CD4-positive, alpha-beta T cell treated with Interleukin-4 for 4 hours (primary cell): Measurements from ENCODE around the gene GPER1.
"Not testable (repeated sequence)": the region's sequence is repeated elsewhere in the genome, so short reads cannot be mapped to it uniquely, and the experiment has no call there.

Source experiments
- DNase-seq: peaks from one replicate; pipeline ENCODE4 v3.0.0-alpha.2; 2020

Gene GPER1

GRCh38 chr7:1123715-1124114 is 35.8 kb downstream of the GPER1 start:
- DNase-seq = no peak

GRCh38 chr7:1124164-1124563 is 36.3 kb downstream of the GPER1 start:
- no peak for DNase-seq

GRCh38 chr7:1124816-1125602 is 37.1 kb downstream of the GPER1 start:
- DNase-seq = no peak

GRCh38 chr7:1125603-1125969 is 37.7 kb downstream of the GPER1 start:
- no peak for DNase-seq

- DNase-seq = no peak
These were observed 39.1 kb downstream of the GPER1 start for GRCh38 chr7:1127001-1127400.

- DNase-seq = no peak
These were observed 41.5 kb downstream of the GPER1 start for GRCh38 chr7:1129431-1129830.

GRCh38 chr7:1130021-1130990 is 42.4 kb downstream of the GPER1 start:
- no peak for DNase-seq

- DNase-seq = no peak
These were observed 43.8 kb downstream of the GPER1 start for GRCh38 chr7:1131471-1132265.

- no peak for DNase-seq
These were observed 47.0 kb downstream of the GPER1 start for GRCh38 chr7:1134951-1135350.

- DNase-seq = no peak
These were observed 49.1 kb downstream of the GPER1 start for GRCh38 chr7:1136841-1137516.

- no peak for DNase-seq
These were observed 49.7 kb downstream of the GPER1 start for GRCh38 chr7:1137517-1138167.

GRCh38 chr7:1140476-1141104 is 52.7 kb downstream of the GPER1 start:
- no peak for DNase-seq

- DNase-seq = no peak
These were observed 53.7 kb downstream of the GPER1 start for GRCh38 chr7:1141651-1142050.

- no peak for DNase-seq
These were observed 54.2 kb downstream of the GPER1 start for GRCh38 chr7:1142051-1142635.

GRCh38 chr7:1143031-1143430 is 55.1 kb downstream of the GPER1 start:
- not testable (repeated sequence) for DNase-seq
